Large intestine (tissue), 3 donors: ENCODE data around the gene OLA1. TPM values are rescaled to one million over a fixed set of nuclear protein-coding genes. Genes with fewer than 3 reads are reported as not detected.

Experiments
- DNase-seq, 2 donors: peaks; one replicate each; pipeline versions ENCODE4 v3.0.0 to v3.0.0-alpha.2; 2013
- H3K27ac ChIP-seq: one replicate; pipeline ENCODE4 v1.5.1; 2013; ENCODE audit warnings: low read length
- H3K27me3 ChIP-seq: 2 replicates; pipeline ENCODE4 v1.6.1; 2013; ENCODE audit warnings: low read length; ENCODE audit not compliant: control insufficient read depth, insufficient read depth
- H3K36me3 ChIP-seq: 2 replicates; pipeline ENCODE4 v1.6.1; 2013; ENCODE audit warnings: low read length; ENCODE audit not compliant: control insufficient read depth, insufficient read depth
- H3K4me1 ChIP-seq: one replicate; pipeline ENCODE4 v1.6.1; 2013; ENCODE audit warnings: low read length; ENCODE audit not compliant: control insufficient read depth, insufficient read depth
- H3K4me3 ChIP-seq: one replicate; pipeline ENCODE4 v1.5.1; 2013; ENCODE audit warnings: low read length
- H3K9me3 ChIP-seq: one replicate; pipeline ENCODE4 v1.6.1; 2013; ENCODE audit warnings: mild to moderate bottlenecking, low read depth, low read length, moderate library complexity; ENCODE audit not compliant: control insufficient read depth
- WGBS: methylation state at CpG from one replicate; pipeline ENCODE4 v1.1.5; 2013; ENCODE audit warnings: low lambda C conversion rate; ENCODE audit not compliant: insufficient coverage; 5-methylcytosine and 5-hydroxymethylcytosine counted together
- polyA plus RNA-seq: library from polyadenylated mRNA; unstranded; fragments of 120-200 nt; gene quantifications from one replicate; pipeline ENCODE4 v1.2.1, GENCODE V29; 2013

OLA1 gene
- polyA plus RNA-seq, 1 donor = 150 TPM

GRCh38 chr2:174209325-174209724 is 39.0 kb downstream of the OLA1 start:
- no peaks in the 10 kb centered on the region for H3K9me3 ChIP-seq
- no peak for DNase-seq
- H3K27me3 ChIP-seq = no peaks in the 10 kb centered on the region
- no peaks in the 10 kb centered on the region for H3K4me1 ChIP-seq
- no peak overlapping the region for H3K27ac ChIP-seq
- H3K36me3 ChIP-seq = peaks cover 3% of the 10 kb centered on the region
- WGBS = 50% methylated on average over 1 of the region's 2 CpGs
- H3K4me3 ChIP-seq = no peak overlapping the region

- no peak for DNase-seq
- Histone ChIP-seq H3K36me3 (peaks cover 3% of the 10 kb centered on the region), H3K4me3 (no peak overlapping the region), H3K4me1 (no peaks in the 10 kb centered on the region), H3K27ac (no peak overlapping the region), H3K27me3 (no peaks in the 10 kb centered on the region), H3K9me3 (no peaks in the 10 kb centered on the region)
- WGBS = 60% methylated on average over 1 of the region's 4 CpGs
Measured at GRCh38 chr2:174208026-174208425, 40.3 kb downstream of the OLA1 start.

- Histone ChIP-seq H3K9me3 (no peaks in the 10 kb centered on the region), H3K36me3 (peaks cover 3% of the 10 kb centered on the region), H3K4me1 (no peaks in the 10 kb centered on the region), H3K27ac (no peak overlapping the region), H3K27me3 (no peaks in the 10 kb centered on the region), H3K4me3 (no peak overlapping the region)
- WGBS = no CpG with 5 or more reads among the region's 2 CpGs
- DNase-seq = no peak
Measured at GRCh38 chr2:174205562-174205961, 42.8 kb downstream of the OLA1 start.

GRCh38 chr2:174202188-174202587 is 46.1 kb downstream of the OLA1 start:
- H3K9me3 ChIP-seq = no peaks in the 10 kb centered on the region
- no peak overlapping the region for H3K4me3 ChIP-seq
- H3K36me3 ChIP-seq = peaks cover 3% of the 10 kb centered on the region
- no peak for DNase-seq
- H3K4me1 ChIP-seq = no peaks in the 10 kb centered on the region
- 100% methylated on average over 1 of the region's 4 CpGs for WGBS
- no peak overlapping the region for H3K27ac ChIP-seq
- no peaks in the 10 kb centered on the region for H3K27me3 ChIP-seq

DNA sequence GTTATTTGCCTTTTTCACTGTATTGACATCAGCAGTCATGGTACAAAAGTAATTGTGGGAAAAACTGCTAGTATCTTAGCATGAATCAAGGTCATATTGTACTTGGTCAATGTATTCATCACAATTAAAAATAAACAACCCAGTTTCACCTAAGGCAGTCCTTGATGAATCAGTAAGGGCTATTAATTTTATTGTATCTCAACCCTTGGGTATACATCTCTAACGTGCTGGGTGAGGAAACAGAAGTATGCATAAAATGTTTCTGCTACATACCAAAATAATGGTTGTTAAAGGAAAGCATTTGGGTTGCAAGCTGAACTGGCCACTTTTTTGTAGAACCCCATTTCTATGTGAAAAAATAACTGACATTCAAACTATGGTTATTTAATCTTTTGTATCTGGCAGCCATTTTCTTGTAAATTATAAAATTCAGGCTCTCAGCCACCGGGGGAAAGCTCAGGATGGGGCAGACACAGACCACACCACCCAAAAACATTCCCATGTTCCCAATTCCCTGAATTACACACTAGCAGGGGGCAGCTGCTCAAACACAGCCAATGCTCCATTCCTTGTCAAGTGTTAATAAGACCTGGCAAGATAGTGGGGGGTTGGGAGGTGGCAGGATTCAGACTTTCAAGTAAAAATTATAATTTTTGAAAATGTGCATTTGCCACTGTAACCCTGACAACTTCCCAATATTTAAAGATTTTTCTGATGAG is 49.3 kb downstream of the OLA1 start:
- no CpG with 5 or more reads among the region's 2 CpGs for WGBS
- H3K27ac ChIP-seq = no peak overlapping the region
- H3K9me3 ChIP-seq = no peaks in the 10 kb centered on the region
- no peaks in the 10 kb centered on the region for H3K27me3 ChIP-seq
- no peak for DNase-seq
- no peaks in the 10 kb centered on the region for H3K36me3 ChIP-seq
- no peak overlapping the region for H3K4me3 ChIP-seq
- H3K4me1 ChIP-seq = no peaks in the 10 kb centered on the region

DNA sequence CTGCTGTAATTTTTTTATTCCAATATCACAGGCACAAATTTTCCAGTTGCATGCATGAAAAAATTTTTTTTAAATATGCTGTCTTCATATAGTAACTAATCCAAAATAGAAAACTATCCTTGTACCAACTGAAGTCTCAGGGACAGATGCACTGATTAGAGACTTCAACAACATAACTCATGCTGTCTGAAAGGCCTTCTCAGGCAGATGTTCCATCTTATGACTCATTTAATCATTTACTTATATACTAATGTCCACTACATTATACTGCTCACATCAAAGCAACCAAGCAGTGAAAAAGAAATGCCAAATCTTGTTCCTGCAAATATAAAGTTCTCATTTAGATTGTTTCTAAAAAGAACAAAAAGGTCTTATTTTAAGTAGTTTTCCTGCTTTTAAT is 53.1 kb downstream of the OLA1 start:
- no peaks in the 10 kb centered on the region for H3K36me3 ChIP-seq
- no peaks in the 10 kb centered on the region for H3K4me1 ChIP-seq
- H3K27ac ChIP-seq = no peak overlapping the region
- no peak overlapping the region for H3K4me3 ChIP-seq
- no peaks in the 10 kb centered on the region for H3K27me3 ChIP-seq
- H3K9me3 ChIP-seq = no peaks in the 10 kb centered on the region
- DNase-seq = no peak

GRCh38 chr2:174193737-174194136 is 54.6 kb downstream of the OLA1 start:
- Histone ChIP-seq H3K4me3 (no peak overlapping the region), H3K27me3 (no peaks in the 10 kb centered on the region), H3K36me3 (no peaks in the 10 kb centered on the region), H3K9me3 (no peaks in the 10 kb centered on the region), H3K27ac (no peak overlapping the region), H3K4me1 (no peaks in the 10 kb centered on the region)
- no peak for DNase-seq
- WGBS = 93% methylated on average over 3 of the region's 4 CpGs

DNA sequence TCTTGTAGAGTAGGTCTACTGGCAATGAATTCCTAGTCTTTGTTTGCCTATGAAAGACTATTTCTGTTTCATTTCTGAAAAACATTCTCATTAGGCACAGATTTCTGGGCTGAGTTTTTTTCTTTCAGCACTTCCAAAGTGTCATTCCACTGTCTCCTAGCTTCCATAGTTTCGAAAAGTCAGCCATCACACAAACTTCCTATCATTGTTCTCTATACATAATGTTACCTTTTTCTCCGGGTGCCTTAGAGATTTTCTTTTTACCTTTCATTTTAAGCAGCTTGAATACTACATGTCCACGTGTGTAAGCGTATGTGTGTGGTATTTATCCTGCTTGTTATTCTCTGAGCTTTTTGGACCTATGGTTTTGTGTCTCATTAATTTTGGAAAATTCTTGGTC is 55.7 kb downstream of the OLA1 start:
- Histone ChIP-seq H3K27me3 (no peaks in the 10 kb centered on the region), H3K4me3 (no peak overlapping the region), H3K4me1 (no peaks in the 10 kb centered on the region), H3K36me3 (peaks cover 2% of the 10 kb centered on the region), H3K27ac (no peak overlapping the region), H3K9me3 (no peaks in the 10 kb centered on the region)
- DNase-seq = no peak
- WGBS = 97% methylated on average over 4 of the region's 4 CpGs

- H3K36me3 ChIP-seq = peaks cover 2% of the 10 kb centered on the region
- H3K4me3 ChIP-seq = no peak overlapping the region
- no peaks in the 10 kb centered on the region for H3K27me3 ChIP-seq
- H3K9me3 ChIP-seq = no peaks in the 10 kb centered on the region
- no peaks in the 10 kb centered on the region for H3K4me1 ChIP-seq
- no peak overlapping the region for H3K27ac ChIP-seq
- DNase-seq = no peak
- WGBS = no CpG with 5 or more reads among the region's 6 CpGs
Measured at GRCh38 chr2:174191342-174192074, 56.8 kb downstream of the OLA1 start.

DNA sequence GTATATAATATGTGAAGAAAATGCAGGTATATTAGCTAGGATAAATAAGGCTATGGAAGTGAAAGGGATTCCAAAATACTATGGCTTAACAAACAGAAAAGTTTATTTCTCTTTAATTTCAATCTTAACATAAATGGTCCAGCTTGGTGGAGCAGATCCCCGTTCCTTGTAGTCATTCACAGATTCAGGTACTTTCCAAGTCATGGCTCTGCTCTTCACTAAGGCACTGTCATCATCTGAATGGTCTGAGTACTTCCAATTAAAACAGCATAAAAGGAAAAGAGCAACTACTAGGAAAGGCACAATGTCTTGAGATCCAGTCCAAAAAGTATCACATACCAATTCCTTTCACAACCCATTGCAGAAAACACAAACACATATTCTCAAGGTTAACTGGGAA is 63.4 kb downstream of the OLA1 start:
- WGBS = no CpG with 5 or more reads among the region's 1 CpG
- DNase-seq = no peak

DNA sequence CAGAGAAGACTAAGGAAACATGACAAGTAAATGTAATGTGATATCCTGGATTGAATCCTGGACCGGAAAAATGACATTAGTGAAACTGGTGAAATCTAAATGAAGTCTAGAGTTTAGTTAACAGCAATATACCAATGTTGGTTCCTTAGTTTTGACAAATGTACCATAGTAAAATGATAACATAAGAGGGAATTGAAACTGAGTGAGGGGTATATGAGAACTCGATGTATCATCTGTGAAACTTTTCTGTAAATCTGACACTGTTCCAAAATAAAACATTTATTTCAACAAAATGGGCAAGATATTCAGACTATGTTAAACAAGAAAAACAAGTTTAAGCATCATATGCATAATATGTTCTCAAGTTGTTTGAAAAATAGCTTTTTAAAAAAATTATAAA is 63.8 kb downstream of the OLA1 start:
- H3K4me1 ChIP-seq = no peaks in the 10 kb centered on the region
- no peak overlapping the region for H3K27ac ChIP-seq
- DNase-seq = no peak
- no peak overlapping the region for H3K4me3 ChIP-seq
- 86% methylated on average over 1 of the region's 2 CpGs for WGBS
- peaks cover 2% of the 10 kb centered on the region for H3K36me3 ChIP-seq
- H3K27me3 ChIP-seq = no peaks in the 10 kb centered on the region
- H3K9me3 ChIP-seq = no peaks in the 10 kb centered on the region

More for the DNA sequence above, 63.4 kb downstream of the OLA1 start:
- H3K27ac ChIP-seq = no peak overlapping the region
- no peaks in the 10 kb centered on the region for H3K27me3 ChIP-seq
- H3K4me1 ChIP-seq = no peaks in the 10 kb centered on the region
- peaks cover 2% of the 10 kb centered on the region for H3K36me3 ChIP-seq
- no peaks in the 10 kb centered on the region for H3K9me3 ChIP-seq
- no peak overlapping the region for H3K4me3 ChIP-seq
